Activated CD4-positive, alpha-beta memory T cell treated with anti-CD3 and anti-CD28 coated beads for 36 hours (primary cell): ENCODE results near the gene MRPL38. TPM values are rescaled to one million over a fixed set of nuclear protein-coding genes. Genes with fewer than 3 reads are reported as not detected.
"Not testable (repeated sequence)": the region's sequence is repeated elsewhere in the genome, so short reads cannot be mapped to it uniquely, and the experiment has no call there.

Experiments
- CTCF ChIA-PET: fragments of 350-600 bp; sonication (Branson Sonifier 250); formaldehyde crosslinking; loops from one replicate; lab custom pipeline; 2021; ENCODE audit warnings: antibody characterized with exemption, inconsistent platforms; lab: Charles Lee
- POLR2A ChIA-PET: fragments of 350-600 bp; sonication (Branson Sonifier 250); formaldehyde crosslinking; loops from one replicate; lab custom pipeline; 2021; ENCODE audit warnings: antibody characterized with exemption; lab: Charles Lee
- DNase-seq: peaks from one replicate; pipeline ENCODE4 v3.0.0-alpha.2; 2020
- H3K27ac Mint-ChIP-seq: one replicate; pipeline ENCODE4 v1.8.0; 2021; ENCODE audit warnings: mixed read lengths
- H3K27me3 Mint-ChIP-seq: one replicate; pipeline ENCODE4 v1.8.0; 2021; ENCODE audit warnings: mixed read lengths
- H3K36me3 Mint-ChIP-seq: one replicate; pipeline ENCODE4 v1.8.0; 2021; ENCODE audit warnings: mixed read lengths
- H3K4me1 Mint-ChIP-seq: one replicate; pipeline ENCODE4 v1.8.0; 2021; ENCODE audit warnings: low read depth, mixed read lengths
- H3K4me3 Mint-ChIP-seq: one replicate; pipeline ENCODE4 v1.8.0; 2021; ENCODE audit warnings: mild to moderate bottlenecking, mixed read lengths
- H3K9me3 Mint-ChIP-seq: one replicate; pipeline ENCODE4 v1.8.0; 2021; ENCODE audit warnings: mixed read lengths
- intact Hi-C: fragments of 100-400 bp; cut with micrococcal nuclease; formaldehyde crosslinking; loops from one replicate; pipeline ENCODE4 v1.15.1; 2023
- total RNA-seq, 2 experiments: library from RNA; stranded (reverse); gene quantifications; one replicate each; pipeline ENCODE4 v1.2.3, GENCODE V29; 2021

The MRPL38 gene
- total RNA-seq, 2 experiments from 2014 or later = 108 TPM

DNA sequence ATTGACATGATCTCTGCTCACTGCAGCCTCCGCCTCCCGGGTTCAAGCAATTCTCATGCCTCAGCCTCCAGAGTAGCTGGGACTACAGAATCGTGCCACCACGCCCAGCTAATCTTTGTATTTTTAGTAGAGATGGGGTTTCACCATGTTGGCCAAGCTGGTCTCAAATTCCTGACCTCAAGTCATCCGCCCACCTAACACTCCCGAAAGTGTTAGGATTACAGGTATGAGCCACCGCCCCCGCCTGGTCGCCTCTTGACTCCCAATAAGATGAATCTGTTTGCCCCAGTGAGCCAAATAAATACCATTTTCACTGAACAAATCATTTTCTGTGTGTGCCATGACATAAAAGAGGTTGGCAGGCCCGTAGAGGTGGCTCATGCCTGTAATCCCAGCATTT lies 45.3 kb downstream of the MRPL38 start:
- H3K36me3 Mint-ChIP-seq, H3K4me3 Mint-ChIP-seq, H3K27me3 Mint-ChIP-seq, H3K27ac Mint-ChIP-seq, H3K9me3 Mint-ChIP-seq: not testable (repeated sequence)
- intact Hi-C loops = loop anchor here (2.0 kb wide), 1 partner anchor 17 kb away; no protein-coding TSS in a partner anchor
- H3K4me1 Mint-ChIP-seq = peaks cover 35% of the 10 kb centered on the region
- DNase-seq = peak; percentile 46
- POLR2A ChIA-PET = interaction anchor here (0.9 to 1.6 kb wide), 3 partner anchors 16 to 49 kb away, joined by 3 to 5 read pairs (median 4); no protein-coding TSS in a partner anchor
- CTCF ChIA-PET = interaction anchor here (0.7 to 7.1 kb wide), 5 partner anchors 11 to 95 kb away, joined by 3 to 111 read pairs (median 8); partner anchors contain the start of gene TRIM47

DNA sequence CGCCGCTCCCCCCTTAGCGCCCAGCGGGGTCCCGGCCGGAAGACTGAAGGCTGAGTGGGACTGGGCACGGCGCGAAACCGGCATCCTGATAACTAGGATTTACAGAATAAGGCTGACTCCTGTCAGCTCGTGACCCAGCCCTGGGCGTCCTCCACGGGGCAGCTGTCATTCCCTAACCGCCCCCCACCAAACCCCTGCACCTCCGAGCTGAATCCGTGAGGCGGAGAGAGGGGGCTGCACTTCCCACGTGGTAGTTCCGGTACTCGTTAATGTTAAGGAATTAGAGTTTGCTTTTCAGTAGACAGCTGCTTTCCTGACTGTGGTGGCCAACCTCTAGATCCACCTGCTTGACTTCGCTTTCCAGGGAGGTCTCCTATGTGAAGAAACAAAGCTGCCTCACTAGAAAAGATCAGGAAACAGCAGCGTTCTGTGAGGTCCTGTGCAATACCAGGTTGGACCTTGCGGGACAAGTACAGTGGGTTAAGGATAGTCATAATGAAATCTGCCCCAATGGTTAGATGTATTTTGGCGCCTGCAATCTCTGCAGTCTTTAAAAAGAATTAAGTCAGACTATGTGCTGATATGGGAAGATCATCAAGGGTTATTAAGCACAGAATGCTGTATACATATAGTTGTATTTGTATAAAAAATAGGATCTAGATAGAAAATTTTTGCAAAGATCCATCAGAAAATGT lies 48.5 kb downstream of the MRPL38 start:
- intact Hi-C loops = no loop called here
- peak overlapping the region; percentile 86 for H3K27ac Mint-ChIP-seq
- peaks cover 38% of the 10 kb centered on the region for H3K4me1 Mint-ChIP-seq
- ChIA-PET POLR2A (interaction anchor here (1.0 to 3.3 kb wide), 11 partner anchors 8 to 103 kb away, joined by 4 to 26 read pairs (median 5); partner anchors contain the start of genes TRIM65 and UNC13D), CTCF (interaction anchor here (0.7 to 3.7 kb wide), 19 partner anchors 8 to 221 kb away, joined by 3 to 45 read pairs (median 5); partner anchors contain the start of genes GALK1, TRIM47, TRIM65 and UNC13D)
- H3K9me3 Mint-ChIP-seq = no peaks in the 10 kb centered on the region
- H3K27me3 Mint-ChIP-seq = no peaks in the 10 kb centered on the region
- peaks cover 2% of the 10 kb centered on the region for H3K36me3 Mint-ChIP-seq
- H3K4me3 Mint-ChIP-seq = no peak overlapping the region
- DNase-seq = no peak

DNA sequence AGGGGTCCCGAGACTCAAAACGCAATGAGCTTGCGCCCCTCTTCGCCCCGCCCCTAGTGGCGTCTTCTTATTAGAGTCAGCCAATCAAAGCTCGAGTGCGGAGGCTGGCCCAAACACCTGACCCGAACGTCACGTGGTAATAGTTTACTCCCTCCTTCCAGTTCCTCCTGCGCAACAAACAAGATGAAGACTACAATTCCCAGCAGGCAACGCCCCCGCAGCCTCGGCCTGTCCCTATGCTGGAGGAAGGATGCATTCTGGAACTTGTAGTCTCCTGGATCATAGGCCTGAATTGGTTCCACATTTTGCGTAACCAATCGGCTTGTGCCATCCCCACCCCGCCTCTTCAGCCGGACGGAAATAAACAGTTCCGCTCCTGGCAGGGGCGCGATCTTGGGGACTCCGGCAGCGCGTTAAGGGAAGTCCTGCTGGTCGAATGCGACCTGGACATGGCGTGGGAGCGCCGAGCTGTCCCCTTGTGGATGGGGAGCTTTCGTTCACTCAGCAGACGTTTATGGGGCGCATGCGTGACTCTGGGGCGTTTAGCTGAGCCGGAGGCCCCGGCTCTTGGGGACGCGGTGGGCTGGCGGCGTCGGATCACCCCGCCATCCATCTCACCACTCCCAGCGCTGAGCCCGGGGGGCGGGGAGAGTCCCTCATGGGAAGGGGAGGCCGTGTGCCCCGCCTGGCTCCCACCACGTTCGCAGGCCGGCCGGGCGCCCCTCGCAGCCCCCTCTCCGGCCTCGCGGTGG lies 49.2 kb downstream of the MRPL38 start, which contains the start of gene WBP2:
Gene WBP2, minus strand, starts transcription at position 26 of the 752 bp plus-strand sequence. CDS start 38 bp downstream, outside the sequence.
- no peak within 1 kb of the TSS for H3K4me3 Mint-ChIP-seq
- intact Hi-C loops = loop anchor here (1.0 to 2.0 kb wide), 5 partner anchors 9 to 76 kb away; partner anchors contain the start of genes TRIM65 and UNK
- H3K27ac Mint-ChIP-seq = peak within 1 kb of the TSS; percentile 86

DNA sequence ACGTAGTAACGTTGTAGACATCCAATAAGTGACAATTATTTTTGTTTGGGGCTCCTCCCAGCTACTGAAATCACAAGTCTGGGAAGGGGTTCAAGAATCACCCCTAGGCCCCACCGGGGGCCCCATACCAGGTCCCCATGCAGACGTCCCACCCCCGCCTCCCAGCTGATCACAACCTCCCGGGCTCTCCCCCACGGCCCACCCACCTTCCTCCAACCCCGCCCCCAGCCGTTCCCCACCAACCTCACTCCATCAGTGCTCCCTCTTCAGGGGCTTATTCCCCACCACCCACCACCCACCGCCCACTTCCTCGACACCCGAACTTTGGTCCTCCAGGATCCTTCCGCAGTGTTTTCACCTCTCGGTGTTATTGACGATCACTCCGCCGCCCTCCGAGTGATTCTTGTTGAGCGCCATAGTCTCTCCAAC lies 49.8 kb downstream of the MRPL38 start:
- H3K27ac Mint-ChIP-seq = no peak overlapping the region
- DNase-seq = no peak
- H3K27me3 Mint-ChIP-seq = no peaks in the 10 kb centered on the region
- ChIA-PET POLR2A (interaction anchor here (0.6 to 3.3 kb wide), 16 partner anchors 10 to 222 kb away, joined by 3 to 26 read pairs (median 4); partner anchors contain the start of genes GALK1, TRIM65, UNC13D and UNK), CTCF (interaction anchor here (0.6 to 3.7 kb wide), 20 partner anchors 10 to 222 kb away, joined by 3 to 45 read pairs (median 3); partner anchors contain the start of genes GALK1, SMIM5, TRIM65 and UNC13D)
- no peak overlapping the region for H3K4me3 Mint-ChIP-seq
- peaks cover 35% of the 10 kb centered on the region for H3K4me1 Mint-ChIP-seq
- H3K36me3 Mint-ChIP-seq = peaks cover 3% of the 10 kb centered on the region
- H3K9me3 Mint-ChIP-seq = no peaks in the 10 kb centered on the region
- intact Hi-C loops = loop anchor here (1.0 to 2.0 kb wide), 5 partner anchors 9 to 76 kb away; partner anchors contain the start of genes TRIM65 and UNK

More for the DNA sequence above, 49.2 kb downstream of the MRPL38 start, which contains the start of gene WBP2:
- Mint-ChIP-seq H3K9me3 (no peaks in the 10 kb centered on the region), H3K36me3 (peaks cover 2% of the 10 kb centered on the region), H3K27me3 (no peaks in the 10 kb centered on the region), H3K4me1 (peaks cover 35% of the 10 kb centered on the region)
- POLR2A ChIA-PET = interaction anchor here (0.6 to 3.3 kb wide), 18 partner anchors 9 to 223 kb away, joined by 3 to 26 read pairs (median 4); partner anchors contain the start of genes GALK1, TRIM65, UNC13D and UNK
- DNase-seq = peak; percentile 99
- CTCF ChIA-PET = interaction anchor here (0.6 to 3.7 kb wide), 24 partner anchors 10 to 223 kb away, joined by 3 to 45 read pairs (median 3); partner anchors contain the start of genes GALK1, SMIM5, TRIM47 and TRIM65

DNA sequence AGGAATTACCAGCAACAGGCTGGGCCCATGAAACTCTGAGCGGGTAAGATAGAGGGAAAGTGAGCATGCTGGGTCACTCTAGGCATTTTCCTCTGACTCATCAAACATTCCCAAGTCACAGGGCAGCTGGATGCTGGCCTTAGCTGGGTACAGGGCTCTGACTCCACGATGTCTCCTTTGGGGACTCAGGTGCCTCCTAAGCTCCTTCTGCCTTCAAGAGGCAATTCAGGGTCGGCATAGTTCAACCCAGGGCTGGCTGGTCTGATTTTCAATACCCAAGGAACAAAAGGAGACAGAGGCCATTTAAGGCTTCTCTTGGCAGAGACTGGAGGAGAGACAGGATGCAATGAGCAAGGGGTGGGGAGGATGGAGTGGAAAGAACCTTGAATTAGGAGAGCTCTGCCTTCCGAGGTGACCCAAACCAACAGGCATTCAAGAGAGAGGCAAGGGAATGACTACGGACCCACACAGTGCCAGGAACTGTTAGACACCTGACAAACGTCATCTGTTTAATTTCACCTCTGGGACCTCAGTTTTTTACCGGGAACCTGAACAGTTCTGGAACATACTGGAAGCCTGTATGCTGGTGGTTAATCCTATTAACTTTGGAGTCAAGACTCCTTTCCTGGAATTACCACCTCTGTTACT lies 50.5 kb downstream of the MRPL38 start:
- no peak overlapping the region for H3K27ac Mint-ChIP-seq
- H3K4me1 Mint-ChIP-seq = peaks cover 31% of the 10 kb centered on the region
- H3K9me3 Mint-ChIP-seq = no peaks in the 10 kb centered on the region
- ChIA-PET POLR2A (interaction anchor here (1.3 to 3.3 kb wide), 6 partner anchors 10 to 90 kb away, joined by 4 to 26 read pairs (median 7); partner anchors contain the start of genes GALK1, TRIM65 and UNC13D), CTCF (interaction anchor here (1.0 to 3.7 kb wide), 8 partner anchors 9 to 148 kb away, joined by 3 to 45 read pairs (median 12); partner anchors contain the start of genes GALK1, TRIM65 and UNC13D)
- no peak for DNase-seq
- no peak overlapping the region for H3K4me3 Mint-ChIP-seq
- intact Hi-C loops = loop anchor here (2.0 kb wide), 1 partner anchor 43 kb away; the partner anchor contains the start of gene TRIM65
- H3K36me3 Mint-ChIP-seq = peaks cover 4% of the 10 kb centered on the region
- no peaks in the 10 kb centered on the region for H3K27me3 Mint-ChIP-seq

DNA sequence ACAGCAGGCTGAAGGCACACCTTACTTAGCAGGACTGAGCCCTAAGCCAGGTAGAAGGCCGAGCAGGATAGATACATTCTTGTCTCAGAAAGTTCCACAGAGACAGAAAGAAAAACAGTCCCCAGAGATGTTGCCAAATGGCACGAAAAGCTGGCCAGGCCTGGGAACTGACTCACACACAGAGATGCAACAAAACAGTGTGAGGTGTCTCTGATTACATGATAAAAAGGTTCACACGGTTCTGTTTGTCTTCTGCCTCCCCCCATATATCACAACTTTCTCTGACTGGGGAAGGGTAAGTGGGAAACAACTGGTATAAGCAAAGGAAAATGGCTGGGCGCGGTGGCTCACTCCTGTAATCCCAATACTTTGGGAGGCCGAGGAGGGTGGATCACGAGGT lies 51.3 kb downstream of the MRPL38 start:
- DNase-seq = no peak
- Mint-ChIP-seq H3K4me1 (peaks cover 28% of the 10 kb centered on the region), H3K27me3 (no peaks in the 10 kb centered on the region), H3K9me3 (no peaks in the 10 kb centered on the region), H3K27ac (peak overlapping the region; percentile 69), H3K36me3 (peaks cover 5% of the 10 kb centered on the region), H3K4me3 (no peak overlapping the region)
- intact Hi-C loops = no loop called here
- CTCF ChIA-PET = interaction anchor here (3.1 to 3.5 kb wide), 3 partner anchors 8 to 89 kb away, joined by 12 to 45 read pairs (median 25); partner anchors contain the start of genes GALK1 and UNC13D
- POLR2A ChIA-PET = interaction anchor here (3.2 to 3.3 kb wide), 2 partner anchors 9 to 23 kb away, joined by 17 to 26 read pairs; partner anchors contain the start of gene UNC13D

DNA sequence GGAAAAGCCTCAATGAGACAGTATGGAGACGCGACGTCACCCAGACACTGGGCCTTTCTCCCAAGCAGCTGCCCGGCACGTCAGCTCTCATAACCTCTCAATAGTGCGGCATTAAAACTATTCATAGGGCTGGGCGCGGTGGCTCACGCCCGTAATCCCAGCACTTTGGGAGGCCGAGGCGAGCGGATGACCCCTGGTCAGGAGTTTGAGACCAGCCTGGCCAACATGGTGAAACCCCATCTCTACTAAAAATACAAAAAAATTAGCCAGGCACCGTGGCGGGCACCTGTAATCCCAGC lies 53.0 kb downstream of the MRPL38 start:
- intact Hi-C loops, H3K27ac Mint-ChIP-seq, H3K27me3 Mint-ChIP-seq, H3K4me3 Mint-ChIP-seq, POLR2A ChIA-PET, H3K9me3 Mint-ChIP-seq, DNase-seq, CTCF ChIA-PET: not testable (repeated sequence)
- Mint-ChIP-seq H3K36me3 (peaks cover 18% of the 10 kb centered on the region), H3K4me1 (peaks cover 26% of the 10 kb centered on the region)

DNA sequence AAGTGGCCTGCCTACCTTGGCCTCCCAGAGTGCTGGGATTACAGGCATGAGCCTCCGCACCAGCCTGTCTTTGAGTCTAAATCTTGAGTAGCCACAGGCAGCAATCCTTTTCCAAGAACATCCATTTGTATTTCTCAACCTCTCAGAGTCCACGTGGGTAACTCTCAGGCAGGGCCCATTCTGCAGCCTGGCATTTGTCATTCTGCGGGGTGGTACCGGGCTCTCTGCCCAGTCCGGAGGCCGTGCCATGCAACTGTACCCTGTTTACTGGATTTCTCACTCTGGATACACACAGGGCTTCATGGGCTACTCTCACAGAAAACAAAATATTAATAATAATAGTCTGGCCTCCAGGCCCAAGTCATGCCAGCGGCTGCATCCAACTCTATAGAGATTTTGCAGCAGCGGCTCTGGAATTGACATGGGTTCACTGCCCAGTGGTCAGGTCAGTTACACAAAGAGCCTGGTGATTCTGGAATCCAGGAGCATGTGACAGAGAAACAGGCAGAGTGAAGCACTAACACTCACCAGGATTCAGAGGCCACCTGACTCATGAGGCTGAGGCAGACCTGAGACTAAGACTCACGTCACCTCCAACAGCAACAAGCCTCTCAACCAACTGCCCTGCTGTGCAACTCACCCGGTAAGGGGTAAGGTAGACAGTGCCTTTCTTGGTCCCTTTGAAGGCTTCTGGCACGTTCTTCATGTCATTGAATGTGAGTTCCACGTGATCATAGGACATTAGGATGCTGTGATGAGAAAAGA lies 53.6 kb downstream of the MRPL38 start:
- H3K4me3 Mint-ChIP-seq = no peak overlapping the region
- peaks cover 21% of the 10 kb centered on the region for H3K4me1 Mint-ChIP-seq
- no peaks in the 10 kb centered on the region for H3K27me3 Mint-ChIP-seq
- H3K27ac Mint-ChIP-seq = no peak overlapping the region
- POLR2A ChIA-PET = no interaction called here
- H3K9me3 Mint-ChIP-seq = no peaks in the 10 kb centered on the region
- CTCF ChIA-PET = interaction anchor here (1.0 to 5.2 kb wide), 5 partner anchors 10 to 97 kb away, joined by 3 to 25 read pairs (median 4); no protein-coding TSS in a partner anchor
- intact Hi-C loops = no loop called here
- no peak for DNase-seq
- H3K36me3 Mint-ChIP-seq = peaks cover 20% of the 10 kb centered on the region

DNA sequence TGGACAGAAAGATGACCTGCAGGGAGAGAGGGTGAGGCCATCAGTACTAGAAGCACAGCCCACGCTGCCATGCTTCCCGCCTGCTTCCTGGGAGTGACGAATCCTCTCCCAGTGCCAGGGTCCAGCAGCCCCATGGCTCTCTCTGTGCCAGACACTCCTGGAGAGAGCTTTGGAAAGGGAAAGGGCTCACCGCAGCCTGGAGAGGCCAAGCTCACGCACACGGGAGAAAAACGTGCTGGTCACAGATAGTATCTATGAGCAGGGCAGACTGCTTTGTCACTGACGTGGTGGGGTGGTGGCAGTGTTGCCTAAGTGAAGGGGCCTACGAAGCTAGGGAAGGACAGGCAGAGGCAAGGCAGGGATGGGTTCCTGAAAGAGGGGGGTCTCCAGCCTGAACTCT lies 55.0 kb downstream of the MRPL38 start:
- intact Hi-C loops = no loop called here
- Mint-ChIP-seq H3K4me1 (peaks cover 29% of the 10 kb centered on the region), H3K4me3 (no peak overlapping the region), H3K27me3 (no peaks in the 10 kb centered on the region), H3K9me3 (no peaks in the 10 kb centered on the region), H3K36me3 (peaks cover 23% of the 10 kb centered on the region), H3K27ac (no peak overlapping the region)
- ChIA-PET POLR2A (interaction anchor here (0.9 kb wide), 1 partner anchor 74 kb away, joined by 4 read pairs; no protein-coding TSS in a partner anchor), CTCF (interaction anchor here (0.6 to 5.2 kb wide), 17 partner anchors 8 to 681 kb away, joined by 3 to 32 read pairs (median 4); partner anchors contain the start of genes GALK1, MRPL38, TRIM47 and UNK)
- no peak for DNase-seq

DNA sequence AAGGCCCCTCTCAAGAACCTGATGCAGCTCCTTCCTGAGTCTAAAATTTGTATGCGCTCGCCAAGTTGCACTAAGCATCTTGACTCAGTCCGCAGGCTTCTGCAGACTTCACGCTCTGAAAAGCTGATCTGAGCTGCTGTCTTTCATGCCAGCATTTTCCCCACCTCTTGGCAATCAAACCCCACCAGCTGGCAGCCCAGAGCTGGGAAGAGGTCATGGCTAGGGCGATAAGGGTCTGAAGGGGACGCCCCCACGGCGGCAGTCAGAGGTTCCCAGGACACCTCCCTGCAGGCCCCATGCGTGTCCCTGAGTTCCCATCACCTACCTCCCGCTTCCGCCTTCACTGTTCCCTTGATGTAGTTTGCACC lies 55.4 kb downstream of the MRPL38 start:
- Mint-ChIP-seq H3K9me3 (no peaks in the 10 kb centered on the region), H3K27ac (no peak overlapping the region), H3K4me1 (peaks cover 25% of the 10 kb centered on the region), H3K27me3 (no peaks in the 10 kb centered on the region), H3K36me3 (peaks cover 23% of the 10 kb centered on the region), H3K4me3 (no peak overlapping the region)
- CTCF ChIA-PET = interaction anchor here (0.6 to 5.2 kb wide), 14 partner anchors 9 to 680 kb away, joined by 3 to 32 read pairs (median 6); partner anchors contain the start of genes GALK1, MRPL38, TRIM47 and UNK
- intact Hi-C loops = no loop called here
- no peak for DNase-seq
- POLR2A ChIA-PET = interaction anchor here (0.9 kb wide), 1 partner anchor 73 kb away, joined by 4 read pairs; no protein-coding TSS in a partner anchor
